ENCODE measurements around the gene CKS1B.

GRCh38 chr1:155000726-155001424 is 26.4 kb downstream of the CKS1B start:
- TF ChIP-seq, protein P1, sequence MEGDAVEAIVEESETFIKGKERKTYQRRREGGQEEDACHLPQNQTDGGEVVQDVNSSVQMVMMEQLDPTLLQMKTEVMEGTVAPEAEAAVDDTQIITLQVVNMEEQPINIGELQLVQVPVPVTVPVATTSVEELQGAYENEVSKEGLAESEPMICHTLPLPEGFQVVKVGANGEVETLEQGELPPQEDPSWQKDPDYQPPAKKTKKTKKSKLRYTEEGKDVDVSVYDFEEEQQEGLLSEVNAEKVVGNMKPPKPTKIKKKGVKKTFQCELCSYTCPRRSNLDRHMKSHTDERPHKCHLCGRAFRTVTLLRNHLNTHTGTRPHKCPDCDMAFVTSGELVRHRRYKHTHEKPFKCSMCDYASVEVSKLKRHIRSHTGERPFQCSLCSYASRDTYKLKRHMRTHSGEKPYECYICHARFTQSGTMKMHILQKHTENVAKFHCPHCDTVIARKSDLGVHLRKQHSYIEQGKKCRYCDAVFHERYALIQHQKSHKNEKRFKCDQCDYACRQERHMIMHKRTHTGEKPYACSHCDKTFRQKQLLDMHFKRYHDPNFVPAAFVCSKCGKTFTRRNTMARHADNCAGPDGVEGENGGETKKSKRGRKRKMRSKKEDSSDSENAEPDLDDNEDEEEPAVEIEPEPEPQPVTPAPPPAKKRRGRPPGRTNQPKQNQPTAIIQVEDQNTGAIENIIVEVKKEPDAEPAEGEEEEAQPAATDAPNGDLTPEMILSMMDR (IDR thresholded peaks at IDR 0.05) = no peak
- no peak for TF ChIP-seq EZH2 (IDR thresholded peaks at IDR 0.05; ENCODE audit: borderline replicate concordance, insufficient read depth, low read depth, low read length, poor library complexity, severe bottlenecking)

Data from B cell (primary cell).